Neural cell (in vitro differentiated cells): Measurements from ENCODE around the gene MLST8. TPM values are rescaled to one million over a fixed set of nuclear protein-coding genes. Genes with fewer than 3 reads are reported as not detected.

Experiments
- H2AFZ ChIP-seq: fragments of 200-600, 300-800 bp; sonication (generic), shearing (Covaris generic); 2 replicates; pipeline ENCODE4 v1.6.0; 2014; ENCODE audit warnings: low read depth, mild to moderate bottlenecking, antibody characterized with exemption, low read length, moderate library complexity
- H3F3A ChIP-seq: fragments of 200-600 bp; shearing (Covaris generic); 2 replicates; pipeline ENCODE4 v1.6.1; 2016; ENCODE audit warnings: mild to moderate bottlenecking, moderate library complexity, mixed read lengths, antibody characterized with exemption, low read length; ENCODE audit not compliant: insufficient read depth, poor library complexity, severe bottlenecking
- H3K27ac ChIP-seq: fragments of 200-600, 300-800 bp; sonication (generic), shearing (Covaris generic); 2 replicates; pipeline ENCODE4 v1.5.1; 2014; ENCODE audit warnings: mild to moderate bottlenecking, low read length, moderate library complexity
- H3K27me3 ChIP-seq: fragments of 300-800, 200-600 bp; sonication (generic), shearing (Covaris generic); 2 replicates; pipeline ENCODE4 v1.6.0; 2014; ENCODE audit warnings: mild to moderate bottlenecking, low read depth, low read length, moderate library complexity; ENCODE audit not compliant: insufficient read depth
- H3K36me3 ChIP-seq: fragments of 300-800, 200-600 bp; sonication (generic), shearing (Covaris generic); 2 replicates; pipeline ENCODE4 v1.5.1; 2014; ENCODE audit warnings: mild to moderate bottlenecking, antibody characterized with exemption, low read length, moderate library complexity; ENCODE audit not compliant: insufficient read depth
- H3K4me2 ChIP-seq: fragments of 300-800, 200-600 bp; sonication (generic), shearing (Covaris generic); 2 replicates; pipeline ENCODE4 v1.6.0; 2014; ENCODE audit warnings: mild to moderate bottlenecking, low read length
- H3K4me3 ChIP-seq: fragments of 300-800, 200-600 bp; sonication (generic), shearing (Covaris generic); 2 replicates; pipeline ENCODE4 v1.5.1; 2014; ENCODE audit warnings: mild to moderate bottlenecking, low read length, moderate library complexity
- H3K79me2 ChIP-seq: fragments of 200-600 bp; shearing (Covaris generic); replicated peaks from 2 replicates; pipeline ENCODE4 v1.6.0; 2014; ENCODE audit warnings: mild to moderate bottlenecking, low read length, moderate library complexity; ENCODE audit not compliant: insufficient read depth
- H3K9ac ChIP-seq: fragments of 300-800, 200-600 bp; sonication (generic), shearing (Covaris generic); 2 replicates; pipeline ENCODE4 v1.6.1; 2016; ENCODE audit warnings: mild to moderate bottlenecking, low read length, mixed read lengths
- H3K9me2 ChIP-seq: fragments of 200-600 bp; shearing (Covaris generic); 2 replicates; pipeline ENCODE4 v1.6.1; 2016; ENCODE audit warnings: mild to moderate bottlenecking, low read length, mixed read lengths; ENCODE audit not compliant: insufficient read depth
- H3K9me3 ChIP-seq: fragments of 200-600, 300-800 bp; sonication (generic), shearing (Covaris generic); 2 replicates; pipeline ENCODE4 v1.6.1; 2016; ENCODE audit warnings: mild to moderate bottlenecking, mixed run types, low read length, moderate library complexity, mixed read lengths
- H4K20me1 ChIP-seq: fragments of 200-600 bp; shearing (Covaris generic); 2 replicates; pipeline ENCODE4 v1.6.1; 2016; ENCODE audit warnings: mild to moderate bottlenecking, mixed run types; ENCODE audit not compliant: insufficient read depth
- EP300 ChIP-seq: fragments of 450-650 bp; conservative IDR thresholded peaks from 2 replicates; pipeline ENCODE4 v1.6.1; 2014; ENCODE audit warnings: antibody characterized with exemption, mild to moderate bottlenecking, moderate library complexity; ENCODE audit not compliant: poor library complexity, severe bottlenecking
- EZH2 ChIP-seq: fragments of 200-600, 300-800 bp; shearing (Covaris generic), sonication (generic); IDR thresholded peaks from 2 replicates; pipeline ENCODE4 v1.6.1; 2014; ENCODE audit warnings: antibody characterized with exemption, low read length, borderline replicate concordance, mild to moderate bottlenecking; ENCODE audit not compliant: insufficient read depth, poor library complexity, severe bottlenecking
- MXI1 ChIP-seq: fragments of 450-650 bp; conservative IDR thresholded peaks from 2 replicates; pipeline ENCODE4 v1.6.1; 2014; ENCODE audit warnings: antibody characterized with exemption, mild to moderate bottlenecking; ENCODE audit not compliant: poor library complexity, severe bottlenecking
- POLR2AphosphoS5 ChIP-seq: IDR thresholded peaks from 2 replicates; pipeline ENCODE4 v1.6.1; 2012
- RAD21 ChIP-seq: fragments of 450-650 bp; conservative IDR thresholded peaks from 2 replicates; pipeline ENCODE4 v1.6.1; 2014; ENCODE audit warnings: antibody characterized with exemption, mild to moderate bottlenecking, moderate library complexity
- SMC3 ChIP-seq: fragments of 450-650 bp; conservative IDR thresholded peaks from 2 replicates; pipeline ENCODE4 v1.6.1; 2014; ENCODE audit warnings: antibody characterized with exemption, mild to moderate bottlenecking, moderate library complexity; ENCODE audit not compliant: poor library complexity
- TAF1 ChIP-seq: IDR thresholded peaks from 2 replicates; pipeline ENCODE4 v1.6.1; 2012; ENCODE audit warnings: low read depth
- polyA plus RNA-seq: library from polyadenylated mRNA; depleted of rRNA; stranded (reverse); fragments of >200 nt; gene quantifications from 2 replicates; pipeline ENCODE4 v1.2.3, GENCODE V29; 2014
- TF ChIP-seq, protein P1 (sequence below): fragments of 450-650 bp; IDR thresholded peaks from 2 replicates; pipeline ENCODE4 v1.5.1; 2014; ENCODE audit warnings: antibody characterized with exemption, mild to moderate bottlenecking, moderate library complexity; ENCODE audit not compliant: poor library complexity, severe bottlenecking
- TF ChIP-seq, protein P2 (sequence below): IDR thresholded peaks from 2 replicates; pipeline ENCODE4 v1.6.1; 2012; ENCODE audit warnings: borderline replicate concordance

Gene MLST8
- polyA plus RNA-seq, 1 donor from 2014 or later, result 13.5 TPM

DNA sequence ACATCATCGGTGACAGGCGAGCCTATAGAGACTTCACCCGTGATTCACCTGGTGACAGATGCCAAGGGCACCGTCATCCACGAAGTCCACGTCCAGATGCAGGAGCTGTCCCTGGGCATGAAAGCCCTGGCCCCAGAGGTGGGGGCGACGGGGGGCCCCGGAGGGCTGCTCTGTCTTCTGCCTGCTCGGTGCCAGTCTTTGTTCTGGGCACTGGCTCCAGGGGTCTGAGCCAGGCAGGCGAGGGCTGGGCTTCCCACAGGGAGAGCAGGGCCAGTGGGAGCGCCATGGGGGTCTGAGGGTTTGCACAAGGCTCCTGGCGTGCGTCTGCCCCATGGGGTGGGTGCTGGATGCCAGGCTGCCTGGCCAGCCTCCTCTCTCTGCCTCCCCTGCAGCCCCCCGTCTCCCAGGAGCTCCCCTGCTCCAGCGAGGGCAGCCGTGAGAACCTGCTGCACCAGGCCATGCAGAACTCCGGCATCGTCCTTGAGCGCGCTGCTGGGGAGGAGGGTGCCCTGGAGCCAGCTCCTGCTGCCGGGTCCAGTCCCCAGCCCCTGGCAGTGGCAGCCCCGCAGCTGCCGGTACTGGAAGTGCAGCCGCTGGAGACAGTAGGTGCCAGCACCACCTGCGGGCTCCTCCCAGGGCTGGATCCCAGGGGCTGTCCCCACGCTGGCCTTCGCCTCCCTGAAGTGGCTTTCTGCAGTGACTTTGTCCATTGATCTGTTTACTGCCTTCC lies 28.0 kb downstream of the MLST8 start:
- no peak overlapping the region for H3K4me3 ChIP-seq
- no peaks in the 10 kb centered on the region for H3K9me3 ChIP-seq
- no peak overlapping the region for H3K27ac ChIP-seq
- no peaks in the 10 kb centered on the region for H4K20me1 ChIP-seq
- no peaks in the 10 kb centered on the region for H3K36me3 ChIP-seq
- H2AFZ ChIP-seq, result no peak overlapping the region
- no peaks in the 10 kb centered on the region for H3F3A ChIP-seq
- no peak overlapping the region for H3K9ac ChIP-seq
- H3K4me2 ChIP-seq, result no peak overlapping the region
- H3K9me2 ChIP-seq, result no peaks in the 10 kb centered on the region
- H3K79me2 ChIP-seq, result no peaks in the 10 kb centered on the region
- peaks cover 15% of the 10 kb centered on the region for H3K27me3 ChIP-seq
- TF ChIP-seq SMC3, result no peak
- TF ChIP-seq MXI1, result no peak
- TF ChIP-seq, protein P1, sequence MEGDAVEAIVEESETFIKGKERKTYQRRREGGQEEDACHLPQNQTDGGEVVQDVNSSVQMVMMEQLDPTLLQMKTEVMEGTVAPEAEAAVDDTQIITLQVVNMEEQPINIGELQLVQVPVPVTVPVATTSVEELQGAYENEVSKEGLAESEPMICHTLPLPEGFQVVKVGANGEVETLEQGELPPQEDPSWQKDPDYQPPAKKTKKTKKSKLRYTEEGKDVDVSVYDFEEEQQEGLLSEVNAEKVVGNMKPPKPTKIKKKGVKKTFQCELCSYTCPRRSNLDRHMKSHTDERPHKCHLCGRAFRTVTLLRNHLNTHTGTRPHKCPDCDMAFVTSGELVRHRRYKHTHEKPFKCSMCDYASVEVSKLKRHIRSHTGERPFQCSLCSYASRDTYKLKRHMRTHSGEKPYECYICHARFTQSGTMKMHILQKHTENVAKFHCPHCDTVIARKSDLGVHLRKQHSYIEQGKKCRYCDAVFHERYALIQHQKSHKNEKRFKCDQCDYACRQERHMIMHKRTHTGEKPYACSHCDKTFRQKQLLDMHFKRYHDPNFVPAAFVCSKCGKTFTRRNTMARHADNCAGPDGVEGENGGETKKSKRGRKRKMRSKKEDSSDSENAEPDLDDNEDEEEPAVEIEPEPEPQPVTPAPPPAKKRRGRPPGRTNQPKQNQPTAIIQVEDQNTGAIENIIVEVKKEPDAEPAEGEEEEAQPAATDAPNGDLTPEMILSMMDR, result no peak
- no peak for TF ChIP-seq EP300
- TF ChIP-seq, protein P2, sequence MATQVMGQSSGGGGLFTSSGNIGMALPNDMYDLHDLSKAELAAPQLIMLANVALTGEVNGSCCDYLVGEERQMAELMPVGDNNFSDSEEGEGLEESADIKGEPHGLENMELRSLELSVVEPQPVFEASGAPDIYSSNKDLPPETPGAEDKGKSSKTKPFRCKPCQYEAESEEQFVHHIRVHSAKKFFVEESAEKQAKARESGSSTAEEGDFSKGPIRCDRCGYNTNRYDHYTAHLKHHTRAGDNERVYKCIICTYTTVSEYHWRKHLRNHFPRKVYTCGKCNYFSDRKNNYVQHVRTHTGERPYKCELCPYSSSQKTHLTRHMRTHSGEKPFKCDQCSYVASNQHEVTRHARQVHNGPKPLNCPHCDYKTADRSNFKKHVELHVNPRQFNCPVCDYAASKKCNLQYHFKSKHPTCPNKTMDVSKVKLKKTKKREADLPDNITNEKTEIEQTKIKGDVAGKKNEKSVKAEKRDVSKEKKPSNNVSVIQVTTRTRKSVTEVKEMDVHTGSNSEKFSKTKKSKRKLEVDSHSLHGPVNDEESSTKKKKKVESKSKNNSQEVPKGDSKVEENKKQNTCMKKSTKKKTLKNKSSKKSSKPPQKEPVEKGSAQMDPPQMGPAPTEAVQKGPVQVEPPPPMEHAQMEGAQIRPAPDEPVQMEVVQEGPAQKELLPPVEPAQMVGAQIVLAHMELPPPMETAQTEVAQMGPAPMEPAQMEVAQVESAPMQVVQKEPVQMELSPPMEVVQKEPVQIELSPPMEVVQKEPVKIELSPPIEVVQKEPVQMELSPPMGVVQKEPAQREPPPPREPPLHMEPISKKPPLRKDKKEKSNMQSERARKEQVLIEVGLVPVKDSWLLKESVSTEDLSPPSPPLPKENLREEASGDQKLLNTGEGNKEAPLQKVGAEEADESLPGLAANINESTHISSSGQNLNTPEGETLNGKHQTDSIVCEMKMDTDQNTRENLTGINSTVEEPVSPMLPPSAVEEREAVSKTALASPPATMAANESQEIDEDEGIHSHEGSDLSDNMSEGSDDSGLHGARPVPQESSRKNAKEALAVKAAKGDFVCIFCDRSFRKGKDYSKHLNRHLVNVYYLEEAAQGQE, result no peak
- no peak for TF ChIP-seq POLR2AphosphoS5
- TF ChIP-seq EZH2, result no peak

GRCh38 chr16:2233872-2234812 lies 28.9 kb downstream of the MLST8 start:
- Histone ChIP-seq H3K4me2 (no peak overlapping the region), H3K9me3 (no peaks in the 10 kb centered on the region), H2AFZ (no peak overlapping the region), H3K36me3 (no peaks in the 10 kb centered on the region), H3K27ac (no peak overlapping the region), H3K27me3 (peaks cover 15% of the 10 kb centered on the region), H3F3A (no peaks in the 10 kb centered on the region), H3K9ac (no peak overlapping the region), H3K4me3 (no peak overlapping the region), H3K79me2 (no peaks in the 10 kb centered on the region), H4K20me1 (no peaks in the 10 kb centered on the region), H3K9me2 (no peaks in the 10 kb centered on the region)
- no peak for TF ChIP-seq TAF1
- TF ChIP-seq EP300, result no peak
- no peak for TF ChIP-seq RAD21
- TF ChIP-seq, protein P1, result no peak
- no peak for TF ChIP-seq EZH2
